Femur (tissue), 1 donor: ENCODE measurements around the gene SLC4A1AP.
A peak's percentile ranks its signal among the peaks of the same experiment; 100 is the strongest.
"Not testable (repeated sequence)": the region's sequence is repeated elsewhere in the genome, so short reads cannot be mapped to it uniquely, and the experiment has no call there.

Source experiments
- DNase-seq: peaks from one replicate; pipeline ENCODE4 v3.0.0-alpha.2; 2017

Gene SLC4A1AP

GRCh38 chr2:27663285-27664153, at the start of gene SLC4A1AP, which contains the start of gene SUPT7L:
Gene SLC4A1AP (plus strand): TSS chr2:27663889. CDS start chr2:27663915, 26 bp downstream.
Gene SUPT7L (minus strand): TSS chr2:27663614. CDS start chr2:27662192, 1,422 bp downstream.
- DNase-seq = peak; percentile 84

GRCh38 chr2:27613985-27614384, 49.7 kb upstream of the SLC4A1AP start:
- no peak for DNase-seq

- DNase-seq = no peak
Measured at GRCh38 chr2:27615316-27615715, 48.4 kb upstream of the SLC4A1AP start.

- DNase-seq = no peak
Measured at GRCh38 chr2:27621524-27621923, 42.2 kb upstream of the SLC4A1AP start.

GRCh38 chr2:27622921-27623384, 40.7 kb upstream of the SLC4A1AP start:
- no peak for DNase-seq

GRCh38 chr2:27624943-27625342, 38.7 kb upstream of the SLC4A1AP start:
- no peak for DNase-seq

- DNase-seq = not testable (repeated sequence)
Measured at GRCh38 chr2:27626323-27626722, 37.4 kb upstream of the SLC4A1AP start.

GRCh38 chr2:27626921-27627320, 36.8 kb upstream of the SLC4A1AP start:
- not testable (repeated sequence) for DNase-seq

- no peak for DNase-seq
Measured at GRCh38 chr2:27627963-27628766, 35.5 kb upstream of the SLC4A1AP start.

GRCh38 chr2:27628767-27629709, 34.7 kb upstream of the SLC4A1AP start, which contains the start of the genes CCDC121 and GPN1:
Gene CCDC121 (minus strand): TSS chr2:27629012. CDS start chr2:27627799, 1,213 bp downstream.
Gene GPN1 (plus strand): TSS chr2:27629050. CDS start chr2:27629059, 9 bp downstream.
- DNase-seq = peak; percentile 92

GRCh38 chr2:27630257-27630656, 33.4 kb upstream of the SLC4A1AP start:
- not testable (repeated sequence) for DNase-seq

- no peak for DNase-seq
Measured at GRCh38 chr2:27634291-27634690, 29.4 kb upstream of the SLC4A1AP start.

- DNase-seq = no peak
Measured at GRCh38 chr2:27636766-27637165, 26.9 kb upstream of the SLC4A1AP start.

GRCh38 chr2:27638037-27638637, 25.6 kb upstream of the SLC4A1AP start:
- no peak for DNase-seq

- no peak for DNase-seq
Measured at GRCh38 chr2:27638709-27639108, 25.0 kb upstream of the SLC4A1AP start.

- DNase-seq = no peak
Measured at GRCh38 chr2:27640722-27641245, 22.9 kb upstream of the SLC4A1AP start.

GRCh38 chr2:27645197-27645596, 18.5 kb upstream of the SLC4A1AP start:
- no peak for DNase-seq

- DNase-seq = no peak
Measured at GRCh38 chr2:27647289-27647688, 16.4 kb upstream of the SLC4A1AP start.

GRCh38 chr2:27647737-27648136, 16.0 kb upstream of the SLC4A1AP start:
- DNase-seq = no peak

GRCh38 chr2:27651056-27651455, 12.6 kb upstream of the SLC4A1AP start:
- no peak for DNase-seq

- DNase-seq = no peak
Measured at GRCh38 chr2:27652341-27652740, 11.3 kb upstream of the SLC4A1AP start.
